KMS-11 (cell line): Measurements from ENCODE around the gene MVB12B.

Source experiments
- H2AFZ ChIP-seq: fragments of 200-600 bp; sonication (generic); 2 replicates; pipeline ENCODE4 v1.6.1; 2016; ENCODE audit warnings: antibody characterized with exemption, mixed run types, low read depth
- H3K27ac ChIP-seq: fragments of 200-600 bp; sonication (generic); 2 replicates; pipeline ENCODE4 v1.6.1; 2016; ENCODE audit warnings: mild to moderate bottlenecking, mixed run types
- H3K27me3 ChIP-seq: fragments of 200-600 bp; sonication (generic); 2 replicates; pipeline ENCODE4 v1.6.1; 2017; ENCODE audit warnings: mild to moderate bottlenecking, low read depth, mixed run types, moderate library complexity; ENCODE audit not compliant: insufficient read depth
- H3K36me3 ChIP-seq: fragments of 200-600 bp; sonication (generic); 2 replicates; pipeline ENCODE4 v1.6.1; 2017; ENCODE audit warnings: mild to moderate bottlenecking, mixed run types; ENCODE audit not compliant: insufficient read depth
- H3K4me1 ChIP-seq: fragments of 200-600 bp; sonication (generic); 2 replicates; pipeline ENCODE4 v1.6.1; 2016; ENCODE audit warnings: mild to moderate bottlenecking, low read depth, mixed run types; ENCODE audit not compliant: poor library complexity, severe bottlenecking
- H3K4me2 ChIP-seq: fragments of 200-600 bp; sonication (generic); 2 replicates; pipeline ENCODE4 v1.7.0; 2016; ENCODE audit warnings: mild to moderate bottlenecking, mixed run types
- H3K4me3 ChIP-seq: fragments of 200-600 bp; sonication (generic); IDR thresholded peaks from 2 replicates; pipeline ENCODE4 v1.6.1; 2017; ENCODE audit warnings: low read depth, low read length, mixed read lengths; ENCODE audit not compliant: insufficient read depth
- H3K79me2 ChIP-seq: fragments of 200-600 bp; sonication (generic); 2 replicates; pipeline ENCODE4 v1.6.1; 2016; ENCODE audit warnings: low read depth, mixed run types; ENCODE audit not compliant: insufficient read depth
- H3K9ac ChIP-seq: fragments of 200-600 bp; sonication (generic); 2 replicates; pipeline ENCODE4 v1.6.1; 2016; ENCODE audit warnings: mild to moderate bottlenecking, mixed run types
- H4K20me1 ChIP-seq: fragments of 200-600 bp; sonication (generic); 2 replicates; pipeline ENCODE4 v1.6.1; 2016; ENCODE audit warnings: mild to moderate bottlenecking, mixed run types; ENCODE audit not compliant: insufficient read depth
- TF ChIP-seq, protein P1 (sequence below): fragments of 200-600 bp; sonication (generic); conservative IDR thresholded peaks from 2 replicates; pipeline ENCODE4 v1.6.1; 2017; ENCODE audit warnings: low read depth, mild to moderate bottlenecking, antibody characterized with exemption, low read length, moderate library complexity, mixed read lengths

Gene MVB12B

GRCh38 chr9:126481862-126482261 lies 155.2 kb downstream of the MVB12B start:
- TF ChIP-seq, protein P1, sequence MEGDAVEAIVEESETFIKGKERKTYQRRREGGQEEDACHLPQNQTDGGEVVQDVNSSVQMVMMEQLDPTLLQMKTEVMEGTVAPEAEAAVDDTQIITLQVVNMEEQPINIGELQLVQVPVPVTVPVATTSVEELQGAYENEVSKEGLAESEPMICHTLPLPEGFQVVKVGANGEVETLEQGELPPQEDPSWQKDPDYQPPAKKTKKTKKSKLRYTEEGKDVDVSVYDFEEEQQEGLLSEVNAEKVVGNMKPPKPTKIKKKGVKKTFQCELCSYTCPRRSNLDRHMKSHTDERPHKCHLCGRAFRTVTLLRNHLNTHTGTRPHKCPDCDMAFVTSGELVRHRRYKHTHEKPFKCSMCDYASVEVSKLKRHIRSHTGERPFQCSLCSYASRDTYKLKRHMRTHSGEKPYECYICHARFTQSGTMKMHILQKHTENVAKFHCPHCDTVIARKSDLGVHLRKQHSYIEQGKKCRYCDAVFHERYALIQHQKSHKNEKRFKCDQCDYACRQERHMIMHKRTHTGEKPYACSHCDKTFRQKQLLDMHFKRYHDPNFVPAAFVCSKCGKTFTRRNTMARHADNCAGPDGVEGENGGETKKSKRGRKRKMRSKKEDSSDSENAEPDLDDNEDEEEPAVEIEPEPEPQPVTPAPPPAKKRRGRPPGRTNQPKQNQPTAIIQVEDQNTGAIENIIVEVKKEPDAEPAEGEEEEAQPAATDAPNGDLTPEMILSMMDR: no peak
- Histone ChIP-seq H3K79me2 (no peaks in the 10 kb centered on the region), H3K27ac (no peak overlapping the region), H3K36me3 (no peaks in the 10 kb centered on the region), H2AFZ (no peak overlapping the region), H3K4me2 (no peak overlapping the region), H3K4me1 (no peaks in the 10 kb centered on the region), H3K4me3 (no peak overlapping the region), H3K9ac (no peak overlapping the region), H3K27me3 (no peaks in the 10 kb centered on the region), H4K20me1 (no peaks in the 10 kb centered on the region)

DNA sequence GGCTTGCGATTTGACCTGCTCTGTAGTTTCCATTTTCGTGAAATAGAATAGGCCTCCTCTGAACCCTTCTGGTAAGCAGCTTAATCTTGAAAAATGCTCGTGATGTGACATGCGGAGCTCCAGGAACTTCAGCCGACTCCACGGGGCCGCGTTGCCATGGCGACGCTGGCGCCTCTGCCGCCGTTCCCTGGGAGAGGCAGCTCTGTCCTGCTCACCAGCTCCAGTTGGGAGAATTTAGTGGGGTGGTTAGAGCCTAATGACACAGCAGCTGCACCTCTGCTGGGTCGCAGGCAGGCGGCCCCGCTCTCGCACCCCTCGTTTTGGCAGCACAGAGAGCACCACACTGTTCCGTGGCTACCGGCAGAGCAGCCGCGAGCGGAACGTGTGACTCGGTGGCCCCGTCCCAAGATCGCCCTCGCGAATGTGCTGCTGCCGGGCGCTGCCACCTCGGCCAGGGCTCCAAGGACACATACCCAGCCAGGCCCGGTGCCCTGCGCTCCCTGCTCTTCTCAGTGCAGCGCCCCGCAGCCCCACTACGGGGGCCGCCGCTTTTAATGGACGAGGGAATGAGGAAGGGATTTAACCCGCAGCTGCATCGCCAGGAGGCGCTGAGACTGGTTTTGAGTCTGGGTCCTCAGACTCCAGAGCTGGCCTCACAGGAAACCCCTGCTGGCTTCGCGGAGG lies 155.9 kb downstream of the MVB12B start:
- H3K27me3 ChIP-seq: no peaks in the 10 kb centered on the region
- H3K27ac ChIP-seq: no peak overlapping the region
- H3K36me3 ChIP-seq: no peaks in the 10 kb centered on the region
- no peak overlapping the region for H3K4me2 ChIP-seq
- H3K79me2 ChIP-seq: no peaks in the 10 kb centered on the region
- no peak overlapping the region for H3K9ac ChIP-seq
- no peaks in the 10 kb centered on the region for H4K20me1 ChIP-seq
- H3K4me1 ChIP-seq: no peaks in the 10 kb centered on the region
- H2AFZ ChIP-seq: no peak overlapping the region
- H3K4me3 ChIP-seq: no peak overlapping the region
- TF ChIP-seq, protein P1: no peak

GRCh38 chr9:126483468-126484073 lies 156.9 kb downstream of the MVB12B start:
- no peaks in the 10 kb centered on the region for H3K36me3 ChIP-seq
- no peaks in the 10 kb centered on the region for H3K79me2 ChIP-seq
- H3K4me3 ChIP-seq: no peak overlapping the region
- TF ChIP-seq, protein P1: no peak
- H2AFZ ChIP-seq: no peak overlapping the region
- no peaks in the 10 kb centered on the region for H3K4me1 ChIP-seq
- no peak overlapping the region for H3K27ac ChIP-seq
- no peaks in the 10 kb centered on the region for H3K27me3 ChIP-seq
- H4K20me1 ChIP-seq: no peaks in the 10 kb centered on the region
- H3K4me2 ChIP-seq: no peak overlapping the region
- no peak overlapping the region for H3K9ac ChIP-seq

- no peak overlapping the region for H2AFZ ChIP-seq
- H3K4me3 ChIP-seq: no peak overlapping the region
- no peaks in the 10 kb centered on the region for H3K79me2 ChIP-seq
- TF ChIP-seq, protein P1: no peak
- no peak overlapping the region for H3K9ac ChIP-seq
- no peaks in the 10 kb centered on the region for H3K4me1 ChIP-seq
- no peaks in the 10 kb centered on the region for H3K27me3 ChIP-seq
- no peak overlapping the region for H3K27ac ChIP-seq
- H3K4me2 ChIP-seq: no peak overlapping the region
- no peaks in the 10 kb centered on the region for H3K36me3 ChIP-seq
- H4K20me1 ChIP-seq: no peaks in the 10 kb centered on the region
Measured at GRCh38 chr9:126485662-126486061, 159.0 kb downstream of the MVB12B start.
